ENCODE measurements around the gene FANCI.

- TF ChIP-seq, protein P1, sequence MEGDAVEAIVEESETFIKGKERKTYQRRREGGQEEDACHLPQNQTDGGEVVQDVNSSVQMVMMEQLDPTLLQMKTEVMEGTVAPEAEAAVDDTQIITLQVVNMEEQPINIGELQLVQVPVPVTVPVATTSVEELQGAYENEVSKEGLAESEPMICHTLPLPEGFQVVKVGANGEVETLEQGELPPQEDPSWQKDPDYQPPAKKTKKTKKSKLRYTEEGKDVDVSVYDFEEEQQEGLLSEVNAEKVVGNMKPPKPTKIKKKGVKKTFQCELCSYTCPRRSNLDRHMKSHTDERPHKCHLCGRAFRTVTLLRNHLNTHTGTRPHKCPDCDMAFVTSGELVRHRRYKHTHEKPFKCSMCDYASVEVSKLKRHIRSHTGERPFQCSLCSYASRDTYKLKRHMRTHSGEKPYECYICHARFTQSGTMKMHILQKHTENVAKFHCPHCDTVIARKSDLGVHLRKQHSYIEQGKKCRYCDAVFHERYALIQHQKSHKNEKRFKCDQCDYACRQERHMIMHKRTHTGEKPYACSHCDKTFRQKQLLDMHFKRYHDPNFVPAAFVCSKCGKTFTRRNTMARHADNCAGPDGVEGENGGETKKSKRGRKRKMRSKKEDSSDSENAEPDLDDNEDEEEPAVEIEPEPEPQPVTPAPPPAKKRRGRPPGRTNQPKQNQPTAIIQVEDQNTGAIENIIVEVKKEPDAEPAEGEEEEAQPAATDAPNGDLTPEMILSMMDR (conservative IDR thresholded peaks at IDR 0.05) = no peak
- TF ChIP-seq ZFX (IDR thresholded peaks at IDR 0.05) = no peak
These were observed 85.7 kb downstream of the FANCI start for GRCh38 chr15:89329329-89330084.
